Esophagus muscularis mucosa (tissue), 4 donors: Measurements from ENCODE around the gene PLEKHA7.

Source experiments
- EP300 ChIP-seq: sonication (generic); formaldehyde crosslinking; IDR thresholded peaks from one replicate; pipeline ENCODE4 v1.6.1; 2017; ENCODE audit warnings: antibody characterized with exemption
- POLR2A ChIP-seq: fragments of 450-650 bp; IDR thresholded peaks from one replicate; pipeline ENCODE4 v1.6.1; 2017; ENCODE audit warnings: antibody characterized with exemption, moderate library complexity, mild to moderate bottlenecking, low read depth
- POLR2AphosphoS5 ChIP-seq, 2 donors: sonication (generic); formaldehyde crosslinking; IDR thresholded peaks; one replicate each; pipeline ENCODE4 v1.6.1; 2017; ENCODE audit warnings: antibody characterized with exemption in 2 of 2
- TF ChIP-seq, protein P1 (sequence below), 3 experiments: fragments of 200-600 bp in 2 of 3; fragments of 450-650 bp in 1 of 3; sonication (generic) in 2 of 3; IDR thresholded peaks; one replicate each; pipeline ENCODE4 v1.5.1; 2017 to 2019; ENCODE audit warnings: antibody characterized with exemption in 3 of 3, mild to moderate bottlenecking in 2 of 3, moderate library complexity in 1 of 3

DNA sequence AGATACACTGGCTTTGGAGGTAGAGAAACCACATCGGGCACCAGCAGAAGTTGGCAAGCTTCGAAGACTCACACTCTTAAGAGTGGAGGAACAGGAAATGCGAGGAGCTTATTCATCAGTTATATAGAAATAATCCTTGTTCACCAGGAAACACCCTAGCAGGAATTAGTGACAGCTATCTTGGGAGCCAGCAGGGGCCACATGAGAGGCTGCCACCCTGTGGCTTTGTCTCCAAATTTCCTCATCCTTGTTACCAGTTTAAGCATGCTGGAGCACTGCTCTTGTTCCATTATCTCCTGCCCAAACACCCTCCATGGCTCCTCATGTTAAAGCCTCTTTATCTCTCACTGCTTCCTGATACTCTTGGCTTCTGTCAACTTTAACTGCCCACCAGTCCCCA lies 131.0 kb downstream of the PLEKHA7 start:
- TF ChIP-seq, protein P1, sequence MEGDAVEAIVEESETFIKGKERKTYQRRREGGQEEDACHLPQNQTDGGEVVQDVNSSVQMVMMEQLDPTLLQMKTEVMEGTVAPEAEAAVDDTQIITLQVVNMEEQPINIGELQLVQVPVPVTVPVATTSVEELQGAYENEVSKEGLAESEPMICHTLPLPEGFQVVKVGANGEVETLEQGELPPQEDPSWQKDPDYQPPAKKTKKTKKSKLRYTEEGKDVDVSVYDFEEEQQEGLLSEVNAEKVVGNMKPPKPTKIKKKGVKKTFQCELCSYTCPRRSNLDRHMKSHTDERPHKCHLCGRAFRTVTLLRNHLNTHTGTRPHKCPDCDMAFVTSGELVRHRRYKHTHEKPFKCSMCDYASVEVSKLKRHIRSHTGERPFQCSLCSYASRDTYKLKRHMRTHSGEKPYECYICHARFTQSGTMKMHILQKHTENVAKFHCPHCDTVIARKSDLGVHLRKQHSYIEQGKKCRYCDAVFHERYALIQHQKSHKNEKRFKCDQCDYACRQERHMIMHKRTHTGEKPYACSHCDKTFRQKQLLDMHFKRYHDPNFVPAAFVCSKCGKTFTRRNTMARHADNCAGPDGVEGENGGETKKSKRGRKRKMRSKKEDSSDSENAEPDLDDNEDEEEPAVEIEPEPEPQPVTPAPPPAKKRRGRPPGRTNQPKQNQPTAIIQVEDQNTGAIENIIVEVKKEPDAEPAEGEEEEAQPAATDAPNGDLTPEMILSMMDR (IDR thresholded peaks at IDR 0.05) = no peak
- TF ChIP-seq POLR2A (no peak), EP300 (no peak), POLR2AphosphoS5 (IDR thresholded peaks at IDR 0.05) (no peak)
